GM18858 (cell line): ENCODE data around the gene LGALS3BP.
"Not testable (repeated sequence)": the region's sequence is repeated elsewhere in the genome, so short reads cannot be mapped to it uniquely, and the experiment has no call there.

Experiments used
- ATAC-seq: cut with Tn5 transposase; IDR thresholded peaks from one replicate; pipeline ENCODE4 v1.9.1; 2021; ENCODE audit not compliant: unreplicated experiment

LGALS3BP gene

DNA sequence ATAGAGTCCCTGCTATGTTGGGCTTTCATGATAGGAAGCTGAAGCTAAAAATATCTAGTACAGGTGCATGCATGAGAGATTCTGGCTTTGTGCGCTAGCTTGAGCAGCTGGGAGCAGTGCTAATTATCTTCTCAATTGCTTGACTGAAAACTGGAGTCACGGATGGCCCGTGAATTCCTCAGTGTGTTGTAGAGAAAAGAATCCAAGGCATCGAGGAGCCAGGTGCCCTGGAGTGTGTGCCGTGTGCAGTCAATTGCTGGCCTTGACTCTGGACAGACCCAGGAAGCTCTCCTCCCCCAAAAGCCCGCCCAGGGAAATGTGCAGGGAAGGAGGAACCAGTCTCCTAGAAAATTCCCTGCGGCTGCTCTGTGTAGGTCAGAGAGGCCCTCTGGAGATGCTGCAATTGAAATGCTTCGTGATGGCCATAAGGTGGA, 14.2 kb downstream of the LGALS3BP start:
- no peak for ATAC-seq

DNA sequence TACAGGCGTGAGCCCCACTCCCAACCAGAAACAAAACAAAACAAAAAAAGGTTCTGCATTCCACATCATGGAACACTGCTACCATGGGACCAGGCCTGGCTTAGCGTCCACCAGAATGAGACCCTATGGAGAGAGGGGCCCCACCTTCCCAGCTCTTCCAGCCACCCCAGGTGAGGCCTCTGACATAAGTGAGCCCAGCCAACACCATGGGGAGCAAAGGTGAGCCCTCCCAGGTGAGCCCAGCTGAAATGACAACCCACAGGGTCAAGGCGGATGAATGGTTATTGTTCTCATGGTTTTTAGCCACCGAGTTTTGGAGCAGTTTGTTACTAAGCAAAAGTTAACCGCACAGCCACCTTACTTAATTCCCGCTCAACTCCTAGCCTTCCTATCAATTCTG, 16.3 kb downstream of the LGALS3BP start:
- no peak for ATAC-seq

DNA sequence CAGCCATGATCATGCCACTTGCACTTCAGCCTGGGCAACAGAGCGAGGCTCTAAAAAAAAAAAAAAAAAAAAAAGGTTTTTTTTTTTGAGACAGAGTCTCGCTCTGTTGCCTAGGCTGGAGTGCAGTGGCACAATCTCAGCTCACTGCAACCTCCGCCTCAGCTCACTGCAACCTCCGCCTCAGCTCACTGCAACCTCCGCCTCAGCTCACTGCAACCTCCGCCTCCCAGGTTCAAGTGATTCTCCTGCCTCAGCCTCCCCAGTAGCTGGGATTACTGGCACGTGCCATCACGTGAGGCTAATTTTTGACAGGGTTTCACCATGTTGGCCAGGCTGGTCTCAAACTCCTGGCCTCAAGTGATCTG, 16.8 kb downstream of the LGALS3BP start:
- not testable (repeated sequence) for ATAC-seq

DNA sequence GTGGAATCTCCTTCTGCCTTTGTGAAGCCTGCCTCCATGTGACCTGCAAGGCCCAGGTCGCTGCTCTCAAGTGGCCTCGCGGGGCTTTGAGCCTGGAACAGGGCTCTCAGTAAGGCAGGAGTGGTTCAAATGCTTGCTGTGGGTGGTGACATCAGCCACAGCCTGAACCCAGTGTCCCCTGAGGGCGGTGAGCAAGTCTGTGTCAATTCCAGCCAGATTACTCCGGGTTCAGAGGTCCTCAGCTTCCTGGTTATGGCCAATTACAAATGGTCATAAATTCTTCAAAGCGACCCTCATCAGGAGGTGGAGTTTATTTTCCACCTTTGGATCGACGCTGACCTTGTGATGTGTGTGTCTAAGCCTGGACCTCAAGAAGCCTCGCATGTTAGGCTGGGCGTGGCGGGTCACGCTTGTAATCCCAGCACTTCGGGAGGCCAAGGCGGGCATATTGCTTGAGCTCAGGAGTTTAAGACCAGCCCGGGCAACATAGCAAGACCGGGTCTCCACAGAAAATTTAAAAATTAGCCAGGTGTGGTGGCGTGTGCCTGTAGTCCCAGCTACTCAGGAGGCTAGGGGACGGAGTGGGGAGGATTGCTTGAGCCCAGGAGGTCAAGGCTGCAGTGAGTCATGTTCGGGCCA, 17.3 kb downstream of the LGALS3BP start:
- no peak for ATAC-seq

DNA sequence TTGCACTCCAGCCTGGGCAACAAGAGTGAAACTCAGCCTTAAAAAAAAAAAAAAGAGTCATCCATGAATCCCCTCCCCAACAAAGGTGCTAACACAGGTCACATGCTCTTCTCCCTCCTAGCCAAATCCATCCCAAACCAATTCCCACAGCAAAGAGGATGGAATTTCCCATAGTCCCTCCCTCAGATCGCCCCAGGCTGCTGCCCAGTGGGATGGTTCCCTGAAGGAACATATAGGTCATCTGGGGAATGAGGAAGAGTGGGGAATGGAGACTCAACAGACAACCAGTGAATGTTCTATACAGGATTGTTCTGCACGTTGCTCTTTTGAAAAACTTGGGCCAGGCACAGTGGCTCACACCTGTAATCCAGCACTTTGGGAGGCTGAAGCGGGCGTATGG, 18.2 kb downstream of the LGALS3BP start:
- ATAC-seq = no peak

DNA sequence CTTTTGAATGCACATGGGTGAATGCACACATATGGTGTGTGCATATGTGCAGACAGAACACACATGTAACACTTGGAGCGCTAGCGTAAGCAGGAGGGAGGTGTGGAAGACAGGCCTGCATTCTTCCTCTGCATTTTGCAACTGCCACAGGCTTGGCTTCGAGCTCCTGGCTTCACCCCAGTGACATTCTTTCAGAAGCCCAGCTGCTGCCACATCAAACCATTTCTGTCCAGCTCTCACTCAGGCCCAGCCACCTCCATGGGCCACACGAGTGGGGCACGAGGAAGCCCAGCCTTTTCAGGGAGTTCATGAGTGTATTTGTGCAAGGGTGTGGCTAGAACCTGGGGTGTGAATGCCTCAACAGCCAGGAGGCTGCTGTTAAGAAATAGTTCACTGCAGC, 18.8 kb downstream of the LGALS3BP start:
- ATAC-seq = no peak

DNA sequence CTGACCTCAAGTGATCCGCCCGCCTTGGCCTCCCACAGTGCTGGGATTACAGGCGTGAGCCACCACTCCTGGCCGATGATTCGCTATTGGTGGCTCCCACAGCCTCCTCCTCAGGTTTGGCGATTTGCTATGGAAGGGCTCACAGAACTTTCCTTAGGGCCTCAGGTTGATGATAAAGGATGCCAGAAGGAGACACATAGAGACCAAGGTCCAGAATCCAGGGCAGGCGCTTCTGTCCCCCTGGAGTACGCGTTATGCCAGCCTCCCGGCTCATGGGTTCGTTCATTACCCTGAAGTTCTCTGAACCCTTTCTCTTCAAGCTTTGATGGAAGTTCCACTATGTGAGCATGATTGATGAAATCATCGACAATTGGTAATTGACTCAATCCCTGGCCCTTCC, 19.9 kb downstream of the LGALS3BP start:
- ATAC-seq = no peak

DNA sequence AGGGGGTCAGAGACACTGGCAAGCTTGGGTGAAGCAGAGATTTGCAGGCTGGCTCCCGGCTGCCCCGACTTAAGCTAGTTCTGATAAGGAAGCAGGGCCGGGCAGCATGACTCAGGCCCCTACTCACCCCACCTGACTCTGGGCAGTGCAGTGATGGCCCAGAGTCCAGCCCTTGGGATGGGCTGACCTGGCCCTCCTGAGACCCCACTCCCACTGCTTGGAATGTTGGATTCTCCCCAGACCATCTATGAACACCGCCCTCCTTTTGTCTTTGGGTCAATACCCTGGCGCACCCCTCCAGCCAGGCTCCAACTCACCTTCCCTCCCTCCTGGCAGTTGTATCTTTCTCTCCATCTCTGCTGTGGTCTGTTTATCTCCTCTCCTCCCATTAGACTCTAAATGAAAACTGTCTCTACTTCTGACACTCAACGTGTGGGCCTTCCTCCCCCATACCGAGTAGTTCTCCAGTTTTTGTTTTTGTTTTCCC, 21.0 kb downstream of the LGALS3BP start:
- no peak for ATAC-seq

DNA sequence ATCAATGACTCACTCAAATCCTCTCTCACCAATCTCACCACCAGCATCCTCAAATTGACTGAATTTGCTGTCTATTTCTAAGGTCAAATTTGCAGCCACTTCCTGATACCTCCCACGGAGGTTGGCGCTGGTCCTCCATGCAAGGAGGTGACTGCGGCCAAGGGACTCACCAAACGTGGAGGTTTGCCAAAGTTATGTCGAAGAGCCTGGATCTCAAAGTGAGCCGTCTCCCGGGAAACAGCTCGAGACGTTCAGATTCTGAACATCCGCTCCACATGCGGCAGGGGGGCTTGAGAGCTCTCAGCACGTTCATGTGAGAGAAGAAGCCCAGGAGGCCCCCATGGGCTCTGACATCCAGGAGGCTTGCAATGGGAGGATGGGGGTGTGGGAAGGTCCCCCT, 22.6 kb downstream of the LGALS3BP start:
- ATAC-seq = no peak

DNA sequence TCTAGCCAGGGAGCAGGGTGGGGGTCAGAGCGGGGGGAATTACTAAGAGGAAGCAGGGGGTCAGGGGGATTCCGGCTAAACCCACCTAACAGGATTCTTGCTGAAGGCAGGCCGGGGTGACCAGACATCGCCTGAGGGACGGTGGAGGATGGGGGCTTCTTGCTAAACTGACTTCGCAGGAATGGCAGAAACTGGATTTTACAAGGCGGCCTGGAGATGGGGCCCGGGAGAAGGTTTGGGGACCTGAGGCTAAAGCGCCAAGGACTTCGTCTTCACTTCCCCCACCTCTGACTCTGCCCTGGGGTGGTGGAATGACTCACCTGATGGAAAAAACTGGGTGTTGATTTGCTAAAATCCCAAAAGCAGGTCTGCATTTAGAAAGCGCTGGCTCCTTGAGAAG, 23.5 kb downstream of the LGALS3BP start:
- no peak for ATAC-seq

DNA sequence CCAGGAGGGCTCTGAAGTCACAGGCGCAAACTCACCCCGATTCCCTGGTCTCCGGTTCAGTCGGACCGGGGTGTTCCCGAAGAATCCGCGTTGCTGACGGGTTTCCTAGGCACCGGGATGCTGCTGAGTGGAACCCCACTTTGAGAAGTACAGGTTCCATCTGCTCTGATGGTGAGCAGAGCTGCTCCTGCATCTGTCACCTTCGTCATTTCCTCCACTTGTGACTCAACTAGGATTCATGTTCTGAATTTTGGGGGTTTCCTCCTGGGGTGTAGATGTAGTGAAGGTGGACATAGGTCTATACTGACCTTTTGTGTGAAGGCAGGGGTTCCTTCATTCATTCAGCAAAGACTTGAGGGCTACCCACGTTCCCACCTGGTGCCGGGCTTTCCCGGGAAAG, 25.0 kb downstream of the LGALS3BP start:
- no peak for ATAC-seq

DNA sequence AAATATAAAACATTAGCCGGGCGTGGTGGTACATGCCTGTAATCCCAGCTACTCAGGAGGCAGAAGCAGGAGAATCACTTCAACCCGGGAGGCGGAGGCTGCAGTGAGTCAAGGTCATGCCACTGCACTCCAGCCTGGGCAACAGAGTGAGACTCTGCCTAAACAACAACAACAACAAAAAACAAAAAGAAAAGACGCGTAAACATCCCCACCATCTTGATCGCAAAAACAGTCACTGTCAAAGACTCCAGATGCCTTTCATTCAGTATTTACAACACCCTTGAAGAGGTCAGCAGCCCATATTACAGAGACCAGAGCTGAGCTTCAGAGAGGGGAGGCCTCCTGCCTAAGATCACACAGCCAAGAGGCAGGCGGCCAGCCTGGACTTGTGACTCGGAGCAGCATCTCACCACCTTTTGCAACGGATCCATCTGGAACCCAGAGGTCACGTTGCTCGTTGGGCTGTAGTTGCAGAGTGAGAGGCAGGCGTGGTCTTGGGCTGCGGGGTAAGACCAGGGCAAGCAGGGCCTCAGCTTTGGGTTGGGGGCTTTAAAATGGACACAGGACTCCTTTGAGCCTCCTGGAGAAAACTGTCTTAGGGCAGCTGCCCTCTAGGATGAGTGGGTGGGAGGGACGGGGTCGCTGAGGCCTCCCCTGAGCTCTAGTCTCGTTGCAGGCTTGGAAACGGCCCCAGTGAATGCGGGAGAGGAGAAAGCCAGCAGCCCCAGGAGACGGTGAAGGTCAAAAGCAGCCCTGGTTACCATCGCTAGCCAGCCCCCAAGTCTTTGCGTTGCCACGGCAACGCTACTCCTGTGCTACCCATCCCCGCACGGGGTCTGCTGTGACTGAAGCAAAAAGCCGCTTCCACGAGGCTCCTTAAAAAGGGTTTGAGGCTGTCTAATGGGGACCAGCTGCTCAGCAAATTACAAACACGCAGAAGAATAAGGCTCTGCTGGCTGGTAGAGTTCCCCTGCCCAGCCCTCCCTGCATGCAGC, 26.1 kb downstream of the LGALS3BP start:
- no peak for ATAC-seq

DNA sequence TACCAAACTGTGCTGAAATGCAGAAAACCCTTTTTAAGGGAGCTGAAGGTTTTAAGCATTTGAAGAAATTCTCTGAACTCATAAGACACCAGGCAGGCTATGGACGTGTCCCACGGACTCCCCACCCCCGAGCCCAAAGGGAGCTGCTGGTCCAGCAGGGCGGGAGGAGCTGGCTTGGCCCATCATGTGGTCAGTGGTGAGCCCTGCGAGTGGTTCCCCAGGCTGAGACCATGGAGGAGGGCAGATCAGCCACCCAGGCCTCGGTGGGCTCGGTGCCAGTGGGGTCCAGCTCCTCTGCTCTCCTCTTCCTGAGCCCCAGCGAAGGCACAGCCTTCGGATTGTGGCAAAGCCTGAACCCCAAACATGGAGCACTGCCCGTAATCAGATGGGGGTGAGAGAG, 27.0 kb downstream of the LGALS3BP start:
- ATAC-seq = no peak

DNA sequence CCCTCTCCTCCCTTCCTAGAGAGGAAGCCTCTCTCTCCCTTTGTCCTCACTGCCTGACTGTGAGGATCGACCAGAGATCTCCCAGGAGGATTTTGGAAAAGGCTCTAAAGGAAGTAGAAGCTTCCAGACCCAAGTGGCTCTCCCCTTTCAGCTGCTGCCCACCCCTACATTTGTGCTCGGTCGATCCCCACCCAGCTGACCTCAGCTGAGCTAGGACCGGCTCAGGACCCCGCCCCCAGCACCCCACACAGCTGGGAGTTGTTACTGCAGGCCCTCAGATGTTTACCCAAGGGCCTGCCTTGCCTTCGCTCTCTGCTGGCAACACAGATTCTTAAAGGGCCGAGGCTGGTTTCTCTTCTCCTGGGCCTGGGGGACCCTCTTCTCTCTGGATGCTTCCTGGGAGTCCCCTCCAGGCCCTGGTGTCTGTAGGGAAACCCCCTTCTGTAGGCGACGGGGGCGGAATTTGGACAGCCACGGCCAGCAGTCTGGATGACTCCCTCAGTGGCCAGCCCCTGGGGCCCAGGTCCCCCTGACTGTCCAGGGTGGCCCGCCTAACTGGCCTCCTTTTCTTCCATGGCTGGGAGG, 27.7 kb downstream of the LGALS3BP start:
- ATAC-seq = no peak

DNA sequence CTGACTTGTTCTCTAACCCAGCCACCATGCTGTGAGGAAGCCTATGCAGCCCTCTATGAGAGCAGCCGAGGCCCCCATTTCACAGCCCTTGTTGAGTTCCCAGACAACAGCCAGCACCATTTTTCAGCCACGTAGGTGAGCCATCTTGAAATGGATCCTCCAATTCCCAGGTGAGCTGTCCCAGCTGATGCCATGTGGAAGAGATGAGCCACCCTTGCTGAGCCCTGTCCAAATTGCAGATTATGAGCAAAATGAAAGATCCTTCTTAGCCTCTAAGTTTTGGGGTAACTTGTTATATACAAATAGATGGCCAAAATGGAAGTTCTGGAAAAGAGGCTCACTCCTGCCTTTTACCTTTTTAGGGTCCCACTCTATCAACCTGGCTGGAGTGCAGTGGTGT, 28.9 kb downstream of the LGALS3BP start:
- ATAC-seq = no peak

DNA sequence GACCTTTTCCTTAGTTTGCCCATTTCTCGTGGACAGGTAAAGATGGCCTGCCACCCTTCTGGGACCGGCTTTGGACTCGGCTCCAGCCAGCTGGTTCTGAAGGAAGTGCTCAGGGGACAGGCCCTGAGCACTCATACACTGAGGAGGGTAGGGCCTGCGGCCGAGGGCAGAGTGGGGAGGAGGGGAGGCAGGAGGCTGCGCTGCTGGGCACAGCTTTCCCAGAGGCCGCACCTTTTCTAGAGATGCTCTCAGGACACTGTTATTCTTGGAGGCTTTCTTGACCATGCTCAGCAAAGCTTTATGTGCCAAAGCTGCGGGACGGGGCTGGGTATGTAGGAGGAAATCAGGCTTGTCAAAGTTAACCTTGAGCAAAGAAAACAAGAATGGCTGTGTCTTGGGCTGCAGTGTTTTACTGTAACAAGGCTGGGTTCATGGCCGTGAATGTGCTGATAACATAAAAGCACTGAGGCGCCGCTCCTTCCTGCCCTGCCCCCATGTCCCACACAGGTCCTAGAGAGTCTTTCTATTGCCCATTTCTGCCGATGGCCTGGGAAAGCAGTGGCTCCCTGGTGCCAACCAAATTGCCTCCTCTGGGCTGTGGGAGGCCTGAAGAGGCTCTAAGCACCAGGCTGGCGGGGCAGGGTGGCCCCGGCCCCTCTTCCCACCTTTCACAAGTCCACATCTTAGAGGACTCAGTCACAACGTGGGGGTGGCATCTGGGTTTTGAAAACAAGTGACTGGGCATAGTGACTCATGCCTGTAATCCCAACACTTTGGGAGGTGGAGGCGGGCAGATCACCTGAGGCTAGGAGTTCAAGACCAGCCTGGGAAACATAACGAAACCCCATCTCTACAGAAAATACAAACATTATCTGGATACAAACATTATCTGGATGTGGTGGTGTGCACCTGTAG, 32.2 kb downstream of the LGALS3BP start:
- ATAC-seq = no peak

DNA sequence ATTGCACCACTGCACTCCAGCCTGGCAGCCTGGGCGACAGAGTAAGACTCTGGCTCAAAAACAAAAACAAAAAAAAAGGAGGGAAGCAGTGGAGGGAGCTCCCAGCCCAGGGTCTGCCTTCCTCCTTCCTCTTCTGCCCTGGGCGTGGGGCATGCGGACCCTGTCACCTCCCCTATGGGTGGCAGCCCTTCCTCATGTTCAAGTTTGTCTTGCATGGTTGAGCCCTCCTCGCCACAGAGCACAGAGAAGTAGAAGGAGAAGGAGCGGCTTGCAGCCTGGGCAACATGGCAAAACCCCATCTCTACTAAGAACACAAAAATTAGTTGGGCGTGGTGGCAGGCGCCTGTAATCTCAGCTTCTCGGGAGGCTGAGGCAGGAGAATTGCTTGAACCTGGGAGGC, 33.1 kb downstream of the LGALS3BP start:
- ATAC-seq = no peak

DNA sequence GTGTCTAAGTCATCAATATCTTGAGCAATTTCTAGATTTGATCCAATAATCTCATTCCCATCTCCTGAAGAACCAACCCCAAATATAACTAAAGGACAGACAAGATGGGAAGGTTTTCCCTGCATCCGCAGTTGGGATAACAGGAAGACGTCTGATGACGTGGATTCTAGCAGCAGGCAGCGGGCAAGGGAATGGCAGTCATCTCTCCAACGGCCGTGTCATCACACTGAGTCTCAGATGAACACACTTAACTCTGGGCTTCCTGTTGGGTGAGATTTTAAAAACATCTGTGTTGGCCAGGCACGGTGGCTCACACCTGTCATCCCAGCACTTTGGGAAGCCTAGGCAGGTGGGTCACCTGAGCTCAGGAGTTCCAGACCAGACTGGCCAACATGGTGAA, 33.6 kb downstream of the LGALS3BP start:
- ATAC-seq = no peak

DNA sequence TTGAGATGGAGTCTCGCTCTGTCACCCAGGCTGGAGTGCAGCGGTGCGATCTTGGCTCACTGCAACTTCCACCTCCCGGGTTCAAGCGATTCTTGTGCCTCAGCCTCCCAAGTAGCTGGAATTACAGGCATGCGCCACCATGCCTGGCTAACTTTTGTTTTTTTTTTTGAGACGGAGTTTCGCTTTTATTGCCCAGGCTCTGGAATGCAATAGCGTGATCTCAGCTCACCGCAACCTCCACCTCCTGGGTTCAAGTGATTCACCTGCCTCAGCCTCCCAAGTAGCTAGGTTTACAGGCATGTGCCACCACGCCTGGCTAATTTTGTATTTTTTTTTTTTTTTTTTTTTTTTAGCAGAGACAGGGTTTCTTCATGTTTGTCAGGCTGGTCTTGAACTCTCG, 34.3 kb downstream of the LGALS3BP start:
- ATAC-seq = not testable (repeated sequence)

DNA sequence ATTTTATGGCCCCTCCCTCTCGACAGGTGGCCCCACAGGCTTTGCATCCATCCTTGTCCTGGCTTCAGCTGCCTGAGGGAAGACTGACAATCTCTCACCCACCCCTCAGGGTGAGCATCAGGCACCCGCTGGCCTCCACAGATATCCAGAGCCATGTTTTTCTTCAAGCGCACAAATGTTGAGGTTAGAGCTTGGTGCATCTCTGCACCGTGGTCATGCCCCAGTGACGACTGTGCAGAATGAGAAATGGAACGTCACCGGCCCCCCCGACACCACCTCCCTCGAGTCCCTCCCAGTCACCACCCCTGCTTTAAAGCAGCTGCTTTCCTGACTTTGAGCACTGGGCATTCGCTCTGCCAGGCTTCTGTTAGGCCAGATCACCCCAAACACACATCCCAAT, 34.8 kb downstream of the LGALS3BP start:
- no peak for ATAC-seq

DNA sequence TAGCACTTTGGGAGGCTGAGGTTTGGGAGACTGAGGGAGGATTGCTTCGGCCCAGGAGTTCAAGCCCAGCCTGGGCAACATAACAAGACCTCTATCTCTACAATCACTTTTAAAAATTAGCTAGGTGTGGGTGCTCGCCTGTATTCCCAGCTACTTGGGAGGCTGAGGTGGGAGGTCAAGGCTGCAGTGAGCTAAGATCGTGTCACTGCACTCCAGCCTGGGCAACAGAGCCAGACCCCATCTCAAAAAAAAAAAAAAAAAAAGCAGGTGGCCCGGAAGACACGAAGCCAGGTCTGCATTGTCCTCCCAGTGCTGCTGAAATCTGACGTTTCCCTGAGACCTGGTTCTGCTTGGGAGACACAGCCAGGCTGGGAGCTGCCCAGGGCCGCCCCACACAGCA, 35.7 kb downstream of the LGALS3BP start:
- no peak for ATAC-seq
